Left renal pelvis (tissue), 4 donors: ENCODE results near the gene OBI1. TPM values are rescaled to one million over a fixed set of nuclear protein-coding genes. Genes with fewer than 3 reads are reported as not detected.

Experiments
- DNase-seq, 4 donors: peaks; one replicate each; pipeline ENCODE4 v3.0.0-alpha.2; 2013; ENCODE audit warnings: low read depth in 4 of 4, low spot score in 3 of 4
- polyA plus RNA-seq, 4 donors: library from polyadenylated mRNA; unstranded; fragments of 120-200 nt; gene quantifications; one replicate each; pipeline ENCODE4 v1.2.1, GENCODE V29; 2013; ENCODE audit not compliant: insufficient read length in 4 of 4

Gene OBI1
- polyA plus RNA-seq, 4 donors: 18.4 to 29.0 (median 22.3) TPM

DNA sequence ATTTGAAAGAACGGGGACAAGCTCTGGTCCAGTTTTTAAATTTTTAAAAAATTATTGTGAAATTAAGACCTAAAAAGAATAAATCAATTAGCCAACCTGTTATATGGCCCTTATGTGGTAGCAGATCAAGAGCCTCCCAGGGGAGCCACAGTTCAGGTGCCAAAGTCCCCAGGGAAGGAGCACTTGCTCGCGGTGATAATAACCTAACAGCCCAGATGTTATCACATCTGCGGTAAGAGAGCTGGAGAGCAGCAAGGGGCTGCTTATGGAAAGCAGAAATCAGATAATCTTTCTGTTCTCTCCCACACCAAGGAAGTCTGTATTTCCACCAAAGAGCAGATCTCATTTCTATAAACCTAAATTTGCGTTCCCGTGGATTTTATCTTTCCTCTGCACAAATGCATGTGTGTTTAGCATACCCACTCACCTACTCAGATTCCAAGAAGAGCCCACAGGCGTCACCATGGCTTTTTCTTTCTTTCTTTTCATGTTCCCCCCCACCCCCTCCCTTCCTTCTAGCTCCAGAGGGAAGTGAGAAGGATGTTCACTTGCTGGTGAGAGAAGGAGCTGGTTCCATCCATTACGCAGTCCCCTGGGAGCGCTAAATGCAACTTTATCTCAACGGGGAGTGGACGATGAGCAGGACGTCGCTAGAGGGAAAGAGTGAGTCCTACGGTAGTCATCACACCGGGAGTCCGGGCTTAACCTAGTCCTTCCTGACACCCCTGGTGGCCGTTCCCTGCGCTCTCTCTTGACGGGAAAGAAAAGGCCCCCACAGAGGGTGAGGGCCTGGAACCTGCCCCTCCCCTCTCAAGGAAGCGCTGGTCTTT, 54.0 kb downstream of the OBI1 start:
- DNase-seq: no peak

- no peak for DNase-seq
Observed at GRCh38 chr13:78603240-78603957, 55.6 kb downstream of the OBI1 start, which contains the start of gene POU4F1. Gene POU4F1 (minus strand): TSS chr13:78603552. CDS start chr13:78603326, 226 bp downstream.

DNA sequence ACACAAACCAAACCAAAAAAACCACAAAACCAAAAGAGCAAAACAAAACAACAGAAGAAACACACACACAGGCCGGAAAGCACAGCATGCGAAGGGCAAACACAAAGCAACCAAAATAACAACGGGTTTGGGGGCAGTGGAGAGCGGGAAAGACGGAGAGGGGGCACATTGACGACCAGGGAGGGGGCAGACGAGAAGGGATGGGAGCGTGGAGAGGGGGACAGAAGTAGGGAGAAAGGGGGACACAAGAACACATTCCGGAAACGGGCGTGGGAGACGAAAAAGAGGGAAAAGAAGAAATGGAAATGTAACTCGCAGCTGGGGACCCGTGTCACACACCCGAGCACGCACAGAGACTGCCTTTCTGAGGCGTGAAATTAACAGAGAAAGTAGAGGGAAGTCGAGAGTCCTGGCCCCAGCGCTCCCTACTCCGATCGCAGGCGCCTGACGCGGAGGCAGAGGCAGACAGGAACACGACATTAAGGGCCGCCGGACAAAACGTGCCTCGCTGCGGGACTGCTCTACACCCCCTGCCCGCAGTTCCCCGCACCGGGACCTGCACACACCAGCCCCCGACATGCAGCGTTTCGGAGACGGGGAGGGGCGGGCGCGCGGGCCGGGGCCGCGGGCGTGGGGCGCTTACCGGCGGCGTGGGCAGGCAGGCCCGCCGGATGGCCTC, 56.3 kb downstream of the OBI1 start:
- no peak for DNase-seq

DNA sequence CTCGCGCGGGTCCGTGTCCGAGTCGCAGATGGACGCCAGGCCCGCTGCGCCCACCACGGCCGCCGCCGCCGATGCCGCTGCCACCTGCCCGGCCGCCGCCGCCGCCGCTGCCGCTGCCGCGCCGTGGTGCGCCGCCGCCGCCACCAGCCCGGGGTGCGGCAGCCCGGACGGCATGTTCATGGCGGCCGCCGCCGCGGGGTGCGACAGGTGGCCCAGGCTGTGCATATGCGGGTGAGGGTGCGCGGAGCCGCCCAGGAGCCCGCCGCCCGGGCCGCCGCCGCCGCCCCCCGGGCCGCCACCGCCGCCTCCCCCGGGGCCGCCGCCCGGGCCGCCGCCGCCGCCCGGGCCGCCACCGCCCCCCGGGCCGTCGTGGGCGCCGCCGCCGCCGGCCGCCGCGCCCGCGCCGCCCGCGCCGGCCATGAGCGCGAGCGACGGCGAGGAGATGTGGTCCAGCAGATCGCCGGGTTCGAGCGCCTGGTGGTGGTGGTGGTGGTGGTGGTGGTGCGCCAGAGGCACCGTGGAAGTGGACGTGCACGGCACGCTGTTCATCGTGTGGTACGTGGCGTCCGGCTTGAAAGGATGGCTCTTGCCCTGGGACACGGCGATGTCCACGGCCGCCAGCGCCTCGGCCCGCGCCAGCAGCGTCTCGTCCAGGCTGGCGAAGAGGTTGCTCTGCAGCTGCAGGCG, 56.9 kb downstream of the OBI1 start:
- DNase-seq: no peak

GRCh38 chr13:78601124-78601873, 57.7 kb downstream of the OBI1 start:
- no peak for DNase-seq

- DNase-seq: no peak
Observed at GRCh38 chr13:78600280-78600883, 58.6 kb downstream of the OBI1 start.

GRCh38 chr13:78599645-78600279, 59.2 kb downstream of the OBI1 start:
- no peak for DNase-seq

- DNase-seq: no peak
Observed at GRCh38 chr13:78598966-78599644, 59.9 kb downstream of the OBI1 start.

DNA sequence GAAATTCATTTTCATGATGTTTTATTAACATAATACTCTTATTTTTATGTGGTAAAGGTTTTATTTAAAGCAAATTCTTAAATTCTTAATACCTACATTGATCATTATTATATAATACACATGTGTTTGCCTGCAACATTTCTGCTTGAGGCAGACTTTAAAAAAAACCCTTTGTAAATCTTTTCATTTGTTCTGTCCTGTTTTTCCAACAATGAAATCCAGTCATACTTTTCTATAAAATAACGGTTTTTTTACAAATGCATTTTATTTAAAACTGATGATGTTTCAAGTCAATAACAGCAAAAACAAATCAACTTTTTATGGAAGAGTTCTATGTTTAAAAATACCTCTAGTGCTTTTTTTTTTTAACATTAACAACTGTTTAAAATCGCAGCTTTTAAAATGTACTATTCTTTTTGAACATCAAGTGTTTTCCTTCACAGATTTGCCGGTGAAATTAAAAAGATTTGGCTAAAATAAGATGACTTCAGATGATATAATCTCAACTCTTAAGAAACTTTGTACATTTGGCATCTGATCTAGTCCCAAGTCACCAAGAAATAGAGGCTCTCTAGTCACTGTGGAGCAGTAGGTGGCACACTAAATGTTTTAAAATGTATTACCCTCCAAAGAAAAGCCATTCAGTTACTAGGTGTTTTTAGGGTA, 60.7 kb downstream of the OBI1 start:
- DNase-seq: no peak

DNA sequence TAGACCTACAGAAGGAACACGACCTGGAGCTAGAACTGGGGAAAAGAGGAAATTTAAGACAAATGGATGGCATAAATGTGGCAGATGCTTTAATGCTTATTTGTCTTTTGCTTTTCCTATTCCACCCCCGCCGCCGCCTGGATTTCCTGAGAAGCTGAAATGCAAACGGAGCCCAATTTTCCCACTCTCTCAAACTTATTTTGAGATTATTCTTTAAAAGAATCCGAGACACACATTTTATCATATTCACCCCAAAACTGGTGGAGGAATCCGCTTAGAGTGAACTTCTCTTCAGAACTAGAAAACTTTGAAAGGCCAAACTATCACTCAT, 61.4 kb downstream of the OBI1 start:
- DNase-seq: no peak

DNA sequence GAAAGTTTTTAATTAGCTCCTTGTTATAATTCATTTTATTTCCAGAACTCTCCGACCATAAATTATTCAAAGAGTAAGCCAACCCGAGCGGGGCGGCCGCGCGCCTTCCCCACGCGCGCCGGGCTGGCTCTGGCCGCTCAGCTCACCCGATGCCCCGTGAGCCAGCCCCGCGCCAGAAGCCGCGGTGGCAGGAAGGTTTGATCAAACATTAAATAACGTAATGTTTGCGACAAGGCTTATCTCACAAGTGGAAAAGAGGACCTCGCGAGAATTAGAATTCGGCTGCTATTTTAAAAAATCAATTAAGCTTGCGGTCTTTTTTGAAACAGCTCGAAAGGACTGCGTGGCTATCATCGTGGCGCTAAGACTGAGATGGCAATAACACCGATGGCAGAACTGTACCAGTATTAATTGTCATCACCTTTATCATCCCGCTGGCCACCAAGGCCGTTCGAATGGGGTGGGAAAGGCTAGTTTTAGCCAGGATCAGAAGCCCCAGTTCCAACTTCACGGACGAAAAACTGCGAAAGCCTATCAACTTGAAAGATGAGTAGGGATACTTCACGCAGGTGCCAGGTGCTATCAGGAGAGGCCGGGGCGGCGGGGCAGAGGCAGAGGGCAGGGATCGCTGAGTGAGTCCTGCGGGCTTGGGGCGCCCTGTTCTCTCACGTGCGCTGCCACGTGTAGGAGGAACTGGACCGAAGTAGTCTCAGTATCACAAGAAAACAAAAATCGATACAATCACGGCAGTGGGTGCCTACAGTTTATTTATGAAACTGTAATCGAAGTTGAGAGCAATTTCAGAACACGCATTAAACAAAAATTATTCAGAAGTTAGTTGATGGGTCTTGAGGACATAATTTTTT, 62.0 kb downstream of the OBI1 start:
- DNase-seq: no peak

- DNase-seq: no peak
Observed at GRCh38 chr13:78596399-78596735, 62.6 kb downstream of the OBI1 start.

GRCh38 chr13:78595495-78596398, 63.2 kb downstream of the OBI1 start:
- no peak for DNase-seq

GRCh38 chr13:78594456-78594975, 64.4 kb downstream of the OBI1 start:
- DNase-seq: no peak

- no peak for DNase-seq
Observed at GRCh38 chr13:78593652-78594455, 65.1 kb downstream of the OBI1 start.
